AG10803 (cell line): ENCODE results near the gene MEX3D.
"Not testable (repeated sequence)": the region's sequence is repeated elsewhere in the genome, so short reads cannot be mapped to it uniquely, and the experiment has no call there.

Experiments
- DNase-seq: peaks from one replicate; pipeline ENCODE4 v3.0.0; 2010; ENCODE audit warnings: low read depth
- H3K4me3 ChIP-seq: 2 replicates; pipeline ENCODE4 v1.5.1; 2011; ENCODE audit warnings: mild to moderate bottlenecking, low read length, control low read depth
- TF ChIP-seq, protein P1 (sequence below): conservative IDR thresholded peaks from 2 replicates; pipeline ENCODE4 v1.5.1; 2011; ENCODE audit warnings: mild to moderate bottlenecking, low read length, control low read depth, inconsistent platforms

The MEX3D gene

DNA sequence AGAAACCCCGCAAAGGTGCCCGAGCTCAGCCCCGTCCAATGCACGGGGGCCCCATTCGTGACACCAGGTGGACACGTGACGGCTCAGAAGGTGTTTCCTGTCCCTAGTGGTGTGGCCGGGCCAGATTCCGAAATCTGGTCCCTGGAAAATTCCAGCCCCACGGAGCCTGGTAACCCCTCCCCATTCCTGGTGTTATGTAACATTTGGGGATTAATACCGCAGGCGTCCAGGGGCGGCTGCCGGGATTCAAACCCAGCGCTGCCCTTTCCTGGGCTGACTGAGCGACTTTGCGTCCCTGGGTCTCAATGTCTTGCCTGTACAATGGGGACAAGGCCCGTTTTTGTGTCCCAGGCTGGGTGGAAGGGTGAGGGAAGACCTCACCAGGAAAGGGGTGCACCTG is 45.3 kb downstream of the MEX3D start:
- no peak overlapping the region for H3K4me3 ChIP-seq
- TF ChIP-seq, protein P1, sequence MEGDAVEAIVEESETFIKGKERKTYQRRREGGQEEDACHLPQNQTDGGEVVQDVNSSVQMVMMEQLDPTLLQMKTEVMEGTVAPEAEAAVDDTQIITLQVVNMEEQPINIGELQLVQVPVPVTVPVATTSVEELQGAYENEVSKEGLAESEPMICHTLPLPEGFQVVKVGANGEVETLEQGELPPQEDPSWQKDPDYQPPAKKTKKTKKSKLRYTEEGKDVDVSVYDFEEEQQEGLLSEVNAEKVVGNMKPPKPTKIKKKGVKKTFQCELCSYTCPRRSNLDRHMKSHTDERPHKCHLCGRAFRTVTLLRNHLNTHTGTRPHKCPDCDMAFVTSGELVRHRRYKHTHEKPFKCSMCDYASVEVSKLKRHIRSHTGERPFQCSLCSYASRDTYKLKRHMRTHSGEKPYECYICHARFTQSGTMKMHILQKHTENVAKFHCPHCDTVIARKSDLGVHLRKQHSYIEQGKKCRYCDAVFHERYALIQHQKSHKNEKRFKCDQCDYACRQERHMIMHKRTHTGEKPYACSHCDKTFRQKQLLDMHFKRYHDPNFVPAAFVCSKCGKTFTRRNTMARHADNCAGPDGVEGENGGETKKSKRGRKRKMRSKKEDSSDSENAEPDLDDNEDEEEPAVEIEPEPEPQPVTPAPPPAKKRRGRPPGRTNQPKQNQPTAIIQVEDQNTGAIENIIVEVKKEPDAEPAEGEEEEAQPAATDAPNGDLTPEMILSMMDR = no peak
- DNase-seq = no peak

DNA sequence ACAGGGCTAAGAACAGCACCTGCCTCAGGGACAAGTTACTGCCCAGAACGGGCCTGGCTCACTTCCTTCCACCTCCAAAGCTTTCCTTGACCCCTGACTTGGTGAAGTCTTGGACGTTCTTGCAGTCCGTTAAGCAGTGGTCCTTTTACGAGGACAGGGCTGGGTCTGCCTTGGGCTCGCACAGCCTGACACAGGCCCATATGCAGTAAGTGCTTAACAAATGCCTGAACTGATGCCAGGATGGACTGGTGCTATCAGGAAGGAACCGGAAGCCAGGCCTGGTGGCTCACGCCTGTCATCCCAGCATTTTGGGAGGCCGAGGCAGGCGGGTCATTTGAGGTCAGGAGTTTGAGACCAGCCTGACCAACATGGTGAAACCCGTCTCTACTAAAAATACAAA is 46.1 kb downstream of the MEX3D start:
- no peak overlapping the region for H3K4me3 ChIP-seq
- TF ChIP-seq, protein P1 = no peak
- no peak for DNase-seq

DNA sequence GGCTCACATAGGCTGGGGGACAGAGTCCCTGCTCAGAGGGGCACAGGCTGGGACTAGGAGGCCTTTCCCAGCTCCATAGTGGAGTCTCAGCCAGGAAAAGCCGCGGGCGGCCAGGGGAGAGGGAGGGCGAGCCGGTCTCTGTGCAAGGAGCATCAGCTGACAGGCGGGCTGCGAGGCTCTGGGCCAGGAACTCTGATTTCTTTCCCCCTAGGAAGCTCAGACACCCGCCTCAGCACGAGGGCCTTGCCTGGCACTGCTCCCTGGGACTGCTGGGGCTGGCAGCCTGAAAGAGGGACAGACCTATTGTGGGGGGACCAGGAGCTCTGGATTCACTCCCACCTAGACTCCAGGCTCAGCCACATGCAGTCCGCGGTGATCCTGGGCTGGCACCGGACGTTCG is 46.5 kb downstream of the MEX3D start:
- TF ChIP-seq, protein P1 = no peak
- no peak for DNase-seq
- no peak overlapping the region for H3K4me3 ChIP-seq

GRCh38 chr19:1520203-1520780 is 47.8 kb downstream of the MEX3D start:
- no peak for DNase-seq
- TF ChIP-seq, protein P1 = no peak
- no peak overlapping the region for H3K4me3 ChIP-seq

- H3K4me3 ChIP-seq, DNase-seq: not testable (repeated sequence)
Measured at GRCh38 chr19:1519802-1520201, 48.3 kb downstream of the MEX3D start.

- TF ChIP-seq, protein P1 = no peak
Measured at GRCh38 chr19:1518471-1518870, 49.7 kb downstream of the MEX3D start.

DNA sequence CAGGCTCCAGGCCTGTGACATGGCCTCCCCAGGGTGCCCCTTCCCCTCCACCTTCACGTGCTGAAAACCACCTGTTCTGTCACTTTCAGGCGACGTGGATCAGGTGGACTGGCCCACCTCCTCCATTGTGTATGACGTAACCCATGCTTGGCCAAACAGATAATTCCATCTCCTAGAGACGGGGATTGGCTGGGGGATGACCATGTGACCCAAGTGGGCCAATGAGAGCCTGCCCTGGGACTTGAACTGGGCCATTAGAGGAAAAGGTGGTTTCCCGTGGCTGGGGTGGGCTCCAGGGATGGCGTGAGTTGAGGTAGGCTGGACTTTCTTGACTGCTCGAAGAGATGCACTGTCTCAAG is 51.8 kb downstream of the MEX3D start:
- H3K4me3 ChIP-seq = no peak overlapping the region
- DNase-seq = no peak
- TF ChIP-seq, protein P1 = no peak

More at GRCh38 chr19:1518471-1518870, 49.7 kb downstream of the MEX3D start:
- no peak for DNase-seq
- no peak overlapping the region for H3K4me3 ChIP-seq
